IMR-90 (cell line): ENCODE results near the gene KCNQ5. TPM values are rescaled to one million over a fixed set of nuclear protein-coding genes. Genes with fewer than 3 reads are reported as not detected.

Source experiments
- ATAC-seq: fragments of 200-7000 bp; cut with Tn5 transposase; 2 replicates; pipeline ENCODE4 v1.9.1; 2020; ENCODE audit warnings: low read depth, mild to moderate bottlenecking, moderate library complexity
- BruUV-seq: library from RNA; stranded (reverse); fragments of 400-500 nt; replicated peaks from 2 replicates; lab custom pipeline; 2021; lab: Mats Ljungman, UMichigan
- CTCF ChIA-PET: fragments of 300-600 bp; formaldehyde crosslinking; extraction: SDS; loops from one replicate; lab custom pipeline; 2021; ENCODE audit warnings: antibody characterized with exemption; lab: Yijun Ruan, JAX
- POLR2A ChIA-PET: fragments of 300-600 bp; sonication (Branson Sonifier 250); formaldehyde crosslinking; loops from one replicate; lab custom pipeline; 2022; ENCODE audit warnings: antibody characterized with exemption; ENCODE audit not compliant: unreplicated experiment; lab: Charles Lee
- DNase-seq: peaks from one replicate; pipeline ENCODE4 v3.0.0; 2013
- H2AFZ ChIP-seq: replicated peaks from 2 replicates; pipeline ENCODE3; 2013; ENCODE audit warnings: low read length, mild to moderate bottlenecking; ENCODE audit not compliant: poor library complexity
- H2AK5ac ChIP-seq: 2 replicates; pipeline ENCODE4 v1.6.1; 2013; ENCODE audit warnings: low read depth, low read length, inconsistent platforms
- H2AK9ac ChIP-seq: replicated peaks from 2 replicates; pipeline ENCODE3; 2013; ENCODE audit warnings: mild to moderate bottlenecking, low read depth, low read length, moderate library complexity; ENCODE audit not compliant: poor library complexity
- H2BK120ac ChIP-seq: 2 replicates; pipeline ENCODE4 v1.6.1; 2013; ENCODE audit warnings: low read depth, low read length, inconsistent platforms
- H2BK15ac ChIP-seq: 3 replicates; pipeline ENCODE4 v1.6.1; 2013; ENCODE audit warnings: low read depth, low read length, inconsistent platforms
- H2BK20ac ChIP-seq: 2 replicates; pipeline ENCODE4 v1.6.1; 2013; ENCODE audit warnings: low read depth, mild to moderate bottlenecking, inconsistent platforms, low read length, moderate library complexity
- H2BK5ac ChIP-seq: 2 replicates; pipeline ENCODE4 v1.6.1; 2013; ENCODE audit warnings: mild to moderate bottlenecking, low read depth, low read length, inconsistent platforms; ENCODE audit not compliant: poor library complexity, severe bottlenecking
- H3K14ac ChIP-seq: replicated peaks from 2 replicates; pipeline ENCODE4 v1.6.1; 2013; ENCODE audit warnings: low read depth, low read length, inconsistent platforms
- H3K18ac ChIP-seq: 2 replicates; pipeline ENCODE4 v1.6.1; 2013; ENCODE audit warnings: low read depth, low read length, control low read depth
- H3K23ac ChIP-seq: 2 replicates; pipeline ENCODE4 v1.6.1; 2013; ENCODE audit warnings: low read depth, low read length, inconsistent platforms
- H3K27ac ChIP-seq: 2 replicates; pipeline ENCODE4 v1.5.1; 2013; ENCODE audit warnings: mild to moderate bottlenecking, control low read depth, low read length; ENCODE audit not compliant: insufficient read depth
- H3K27me3 ChIP-seq: 2 replicates; pipeline ENCODE4 v1.6.1; 2013; ENCODE audit warnings: low read length; ENCODE audit not compliant: control insufficient read depth, insufficient read depth
- H3K36me3 ChIP-seq: 2 replicates; pipeline ENCODE4 v1.6.1; 2013; ENCODE audit warnings: low read length, mixed read lengths; ENCODE audit not compliant: control insufficient read depth, insufficient read depth
- H3K4ac ChIP-seq: 2 replicates; pipeline ENCODE4 v1.6.1; 2013; ENCODE audit warnings: low read depth, low read length, inconsistent platforms
- H3K4me1 ChIP-seq: 2 replicates; pipeline ENCODE4 v1.6.1; 2013; ENCODE audit warnings: low read length, mixed read lengths; ENCODE audit not compliant: control insufficient read depth, insufficient read depth
- H3K4me2 ChIP-seq: 2 replicates; pipeline ENCODE4 v1.6.1; 2013; ENCODE audit warnings: low read depth, mild to moderate bottlenecking, control low read depth, low read length, moderate library complexity
- H3K4me3 ChIP-seq: 2 replicates; pipeline ENCODE4 v1.5.1; 2013; ENCODE audit warnings: low read depth, mild to moderate bottlenecking, control low read depth, low read length, moderate library complexity; ENCODE audit not compliant: insufficient read depth
- H3K56ac ChIP-seq: 2 replicates; pipeline ENCODE4 v1.6.1; 2013; ENCODE audit warnings: low read length, inconsistent platforms; ENCODE audit not compliant: insufficient read depth; ENCODE audit errors: extremely low read depth
- H3K79me1 ChIP-seq, 2 experiments: 2 replicates each; pipeline ENCODE4 v1.6.1; 2013; ENCODE audit warnings: low read length in 2 of 2, inconsistent platforms in 1 of 2, low read depth in 1 of 2
- H3K9ac ChIP-seq: 2 replicates; pipeline ENCODE4 v1.6.1; 2013; ENCODE audit warnings: low read depth, low read length, control low read depth
- H3K9me1 ChIP-seq: 2 replicates; pipeline ENCODE4 v1.6.1; 2013; ENCODE audit warnings: low read length, inconsistent platforms; ENCODE audit not compliant: insufficient read depth
- H3K9me3 ChIP-seq: 2 replicates; pipeline ENCODE4 v1.6.1; 2013; ENCODE audit warnings: low read length; ENCODE audit not compliant: control insufficient read depth, insufficient read depth
- H4K20me1 ChIP-seq: 2 replicates; pipeline ENCODE4 v1.6.1; 2013; ENCODE audit warnings: low read length, inconsistent platforms; ENCODE audit not compliant: insufficient read depth
- H4K5ac ChIP-seq: 2 replicates; pipeline ENCODE4 v1.6.1; 2013; ENCODE audit warnings: mild to moderate bottlenecking, low read depth, low read length, control low read depth
- H4K8ac ChIP-seq, 2 experiments: 2 replicates each; pipeline ENCODE4 v1.6.1; 2013; ENCODE audit warnings: low read depth in 2 of 2, low read length in 2 of 2, control low read depth in 1 of 2, inconsistent platforms in 1 of 2
- H4K91ac ChIP-seq: 2 replicates; pipeline ENCODE4 v1.6.1; 2013; ENCODE audit warnings: low read depth, low read length, inconsistent platforms; ENCODE audit not compliant: insufficient read depth
- CEBPB ChIP-seq: IDR thresholded peaks from 2 replicates; pipeline ENCODE4 v1.6.1; 2012; ENCODE audit warnings: low read depth, low read length, improper control_type of control experiment
- CHD1 ChIP-seq: IDR thresholded peaks from 2 replicates; pipeline ENCODE4 v1.6.1; 2012; ENCODE audit warnings: low read depth, low read length, improper control_type of control experiment
- ELK1 ChIP-seq: fragments of 150-350 bp; IDR thresholded peaks from 2 replicates; pipeline ENCODE4 v1.6.1; 2016; ENCODE audit warnings: low read depth, mild to moderate bottlenecking, low read length, moderate library complexity, borderline replicate concordance
- FOS ChIP-seq: fragments of 150-350 bp; IDR thresholded peaks from 2 replicates; pipeline ENCODE4 v1.6.1; 2016; ENCODE audit warnings: low read depth, low read length
- MAFK ChIP-seq: IDR thresholded peaks from 2 replicates; pipeline ENCODE4 v1.6.1; 2012; ENCODE audit warnings: low read depth, low read length, improper control_type of control experiment
- MAZ ChIP-seq: IDR thresholded peaks from 2 replicates; pipeline ENCODE4 v1.6.1; 2012; ENCODE audit warnings: low read depth, mild to moderate bottlenecking, low read length, improper control_type of control experiment, moderate library complexity, borderline replicate concordance
- MXI1 ChIP-seq: IDR thresholded peaks from 2 replicates; pipeline ENCODE4 v1.6.1; 2012; ENCODE audit warnings: low read depth, mild to moderate bottlenecking, low read length, moderate library complexity, borderline replicate concordance
- NFE2L2 ChIP-seq: fragments of 150-350 bp; IDR thresholded peaks from 2 replicates; pipeline ENCODE4 v1.6.1; 2016; ENCODE audit warnings: low read depth, mild to moderate bottlenecking, low read length
- POLR2A ChIP-seq: IDR thresholded peaks from 2 replicates; pipeline ENCODE4 v1.6.1; 2012; ENCODE audit warnings: mild to moderate bottlenecking, low read depth, low read length
- RAD21 ChIP-seq: IDR thresholded peaks from 2 replicates; pipeline ENCODE4 v1.6.1; 2012; ENCODE audit warnings: low read length, improper control_type of control experiment
- RCOR1 ChIP-seq: IDR thresholded peaks from 2 replicates; pipeline ENCODE4 v1.6.1; 2012; ENCODE audit warnings: mild to moderate bottlenecking, low read length, improper control_type of control experiment; ENCODE audit not compliant: insufficient replicate concordance
- SMC3 ChIP-seq: fragments of 150-350 bp; IDR thresholded peaks from 2 replicates; pipeline ENCODE4 v1.6.1; 2016; ENCODE audit warnings: low read depth, mild to moderate bottlenecking, antibody characterized with exemption, low read length, moderate library complexity
- WGBS, 2 experiments: methylation state at CpG; one replicate each; pipeline versions ENCODE4 v1.1.5 to v1.1.7; 2013; ENCODE audit warnings: missing lambda C conversion rate in 2 of 2; ENCODE audit not compliant: insufficient read length in 1 of 2; ENCODE audit errors: extremely low coverage in 2 of 2; 5-methylcytosine and 5-hydroxymethylcytosine counted together
- dilution Hi-C: fragments of 300-500 bp; cut with HindIII; formaldehyde crosslinking; loops from one replicate; pipeline ENCODE4 v1.14.3; 2018; ENCODE audit warnings: low sequenced_read_pairs; ENCODE audit not compliant: unreplicated experiment
- in situ Hi-C: fragments of 300-500 bp; cut with MboI; formaldehyde crosslinking; loops from 3 replicates; pipeline ENCODE4 v1.14.3; 2019; ENCODE audit warnings: low sequenced_read_pairs, inconsistent platforms, mixed read lengths
- intact Hi-C: fragments of 100-400 bp; cut with micrococcal nuclease; formaldehyde crosslinking; loops from 2 replicates; pipeline ENCODE4 v1.10.0; 2022
- polyA plus RNA-seq, 3 experiments: library from polyadenylated mRNA; depleted of rRNA; stranded (reverse); fragments of >200 nt; gene quantifications; 2 replicates each; pipeline ENCODE4 v1.2.3, GENCODE V29; 2012; ENCODE audit warnings: low replicate concordance in 1 of 3
- total RNA-seq: library from RNA; depleted of rRNA; stranded (reverse); fragments of >200 nt; gene quantifications from 2 replicates; pipeline ENCODE4 v1.2.3, GENCODE V29; 2012
- TF ChIP-seq, protein P1 (sequence below): conservative IDR thresholded peaks from 2 replicates; pipeline ENCODE4 v1.5.1; 2012; ENCODE audit warnings: mild to moderate bottlenecking, low read depth, low read length, improper control_type of control experiment

Gene KCNQ5
- total and polyA plus RNA-seq, 2 of the 4 experiments (the other 2 are of a cell fraction), result 0.75 to 1.3 TPM

DNA sequence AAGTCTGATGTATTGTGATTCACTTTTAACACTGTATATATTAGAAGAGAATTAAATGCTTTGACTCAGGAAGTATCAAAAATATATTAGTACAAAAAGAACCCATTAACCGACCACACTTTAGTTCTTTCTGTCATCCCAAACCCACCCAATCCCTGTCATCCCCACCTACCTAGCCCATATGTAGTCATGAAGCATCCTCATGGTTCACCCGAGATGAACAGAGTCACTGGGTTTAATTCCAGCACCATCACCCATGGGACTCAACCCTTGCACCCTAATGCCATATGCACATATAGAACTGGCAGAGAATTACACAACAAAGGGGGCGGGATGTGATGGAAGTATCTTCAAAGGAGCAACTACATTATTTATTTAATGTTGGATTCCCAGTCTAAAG is 462.0 kb downstream of the KCNQ5 start:
- intact Hi-C loops (no loop called here), in situ Hi-C loops (no loop called here), dilution Hi-C loops (no loop called here)
- Histone ChIP-seq H4K5ac (no peak overlapping the region), H3K4me3 (no peak overlapping the region), H3K36me3 (no peaks in the 10 kb centered on the region), H3K79me1 (no peaks in the 10 kb centered on the region), H2BK5ac (no peak overlapping the region), H3K23ac (no peak overlapping the region), H2BK120ac (no peak overlapping the region), H2AK9ac (no peak overlapping the region), H2BK20ac (no peak overlapping the region), H4K8ac (no peak overlapping the region), H3K4ac (no peak overlapping the region), H3K18ac (no peak overlapping the region), H3K9ac (no peak overlapping the region), H3K9me3 (no peaks in the 10 kb centered on the region), H3K4me2 (no peak overlapping the region), H2BK15ac (no peak overlapping the region), H3K14ac (no peak overlapping the region), H3K56ac (no peak overlapping the region), H3K27ac (no peak overlapping the region), H3K9me1 (no peaks in the 10 kb centered on the region), H2AK5ac (no peak overlapping the region), H4K91ac (no peak overlapping the region), H4K20me1 (no peaks in the 10 kb centered on the region), H2AFZ (no peak overlapping the region), H3K27me3 (no peaks in the 10 kb centered on the region), H3K4me1 (peaks cover 6% of the 10 kb centered on the region; the same call in 1 of the 2 replicates)
- no peak for TF ChIP-seq MXI1
- TF ChIP-seq, protein P1, sequence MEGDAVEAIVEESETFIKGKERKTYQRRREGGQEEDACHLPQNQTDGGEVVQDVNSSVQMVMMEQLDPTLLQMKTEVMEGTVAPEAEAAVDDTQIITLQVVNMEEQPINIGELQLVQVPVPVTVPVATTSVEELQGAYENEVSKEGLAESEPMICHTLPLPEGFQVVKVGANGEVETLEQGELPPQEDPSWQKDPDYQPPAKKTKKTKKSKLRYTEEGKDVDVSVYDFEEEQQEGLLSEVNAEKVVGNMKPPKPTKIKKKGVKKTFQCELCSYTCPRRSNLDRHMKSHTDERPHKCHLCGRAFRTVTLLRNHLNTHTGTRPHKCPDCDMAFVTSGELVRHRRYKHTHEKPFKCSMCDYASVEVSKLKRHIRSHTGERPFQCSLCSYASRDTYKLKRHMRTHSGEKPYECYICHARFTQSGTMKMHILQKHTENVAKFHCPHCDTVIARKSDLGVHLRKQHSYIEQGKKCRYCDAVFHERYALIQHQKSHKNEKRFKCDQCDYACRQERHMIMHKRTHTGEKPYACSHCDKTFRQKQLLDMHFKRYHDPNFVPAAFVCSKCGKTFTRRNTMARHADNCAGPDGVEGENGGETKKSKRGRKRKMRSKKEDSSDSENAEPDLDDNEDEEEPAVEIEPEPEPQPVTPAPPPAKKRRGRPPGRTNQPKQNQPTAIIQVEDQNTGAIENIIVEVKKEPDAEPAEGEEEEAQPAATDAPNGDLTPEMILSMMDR, result no peak
- TF ChIP-seq CEBPB, result no peak
- TF ChIP-seq RCOR1, result no peak
- TF ChIP-seq FOS, result no peak
- TF ChIP-seq MAZ, result no peak
- TF ChIP-seq POLR2A, result no peak
- no peak for TF ChIP-seq RAD21
- TF ChIP-seq ELK1, result no peak
- no peak for TF ChIP-seq MAFK
- no peak for TF ChIP-seq SMC3
- TF ChIP-seq CHD1, result no peak
- no peak for TF ChIP-seq NFE2L2
- POLR2A ChIA-PET, result no interaction called here
- no TSS peak for BruUV-seq
- DNase-seq, result no peak
- CTCF ChIA-PET, result no interaction called here
- 40% methylated on average over 1 of the region's 3 CpGs; no CpG with 5 or more reads in 1 of the 2 experiments for WGBS, 2 experiments
- no peak for ATAC-seq
